ENCODE data around the gene ZC3H12D. TPM values are rescaled to one million over a fixed set of nuclear protein-coding genes. Genes with fewer than 3 reads are reported as not detected.

ZC3H12D gene
- polyA plus RNA-seq, 1 of the 3 experiments (the other 2 are of a cell fraction), result 0.03 TPM

DNA sequence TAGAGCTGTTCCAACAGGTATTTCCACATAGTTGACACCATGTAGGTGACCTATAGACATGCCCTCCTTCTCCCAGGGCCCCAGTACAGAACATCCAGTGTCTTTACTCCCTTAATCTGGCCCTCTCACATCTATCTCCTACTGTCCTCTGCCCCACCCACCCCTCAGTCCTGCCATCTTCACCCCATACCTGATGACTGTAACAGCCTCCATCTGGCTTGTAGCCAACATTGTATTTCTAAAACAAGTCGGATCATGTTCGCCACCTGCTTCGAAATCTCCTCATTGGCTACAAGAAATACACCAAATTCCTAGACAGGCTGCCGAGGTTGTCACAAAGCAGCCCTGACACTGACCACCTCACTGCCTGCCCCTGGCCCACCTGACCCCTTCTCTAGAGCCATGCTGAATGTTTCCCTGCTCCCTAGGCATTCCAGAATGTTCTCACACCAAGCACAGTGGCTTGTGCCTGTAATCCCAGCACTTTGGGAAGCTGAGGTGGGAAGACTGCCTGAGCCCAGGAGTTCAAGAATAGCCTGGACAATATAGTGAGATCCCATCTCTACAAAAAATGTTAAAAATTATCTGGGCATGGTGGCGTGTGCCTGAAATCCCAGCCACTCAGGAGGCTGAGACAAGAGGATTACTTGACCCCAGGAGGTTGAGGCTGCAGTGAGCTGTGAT is 6.0 kb downstream of the ZC3H12D start:
- no peak for DNase-seq
- no peaks in the 10 kb centered on the region for H3K27me3 ChIP-seq (ENCODE audit: insufficient read depth)
- CTCF ChIA-PET, result interaction anchor here (1.8 kb wide), 1 partner anchor 47 kb away, joined by 4 read pairs; no protein-coding TSS in a partner anchor
- TF ChIP-seq EZH2phosphoT487 (IDR thresholded peaks at IDR 0.05; ENCODE audit: borderline replicate concordance, low read depth), result no peak
- no peaks in the 10 kb centered on the region for H3K9me3 ChIP-seq
- no peak overlapping the region for H2AFZ ChIP-seq (ENCODE audit: low read depth)
- no peak overlapping the region for H3K9ac ChIP-seq
- H3K27ac ChIP-seq (ENCODE audit: low read depth in 2 of 2, low read length in 1 of 2), result no peak overlapping the region
- WGBS (ENCODE audit: low lambda C conversion rate), result 90% methylated on average over 5 of the region's 5 CpGs
- H4K20me1 ChIP-seq (ENCODE audit: insufficient read depth), result no peaks in the 10 kb centered on the region
- H3K9me2 ChIP-seq, result no peaks in the 10 kb centered on the region
- no peaks in the 10 kb centered on the region for H3F3A ChIP-seq (replicated peaks; ENCODE audit: insufficient read depth)
- no peak overlapping the region for H3K4me3 ChIP-seq (ENCODE audit: low read depth in 2 of 2, low read length in 1 of 2)
- POLR2A ChIA-PET, result no interaction called here
- no peaks in the 10 kb centered on the region; a peak in 1 of 4 replicates for H3K4me1 ChIP-seq (ENCODE audit: control insufficient read depth in 1 of 2, insufficient read depth in 2 of 2, low read depth in 1 of 2, low read length in 1 of 2)
- H3K79me2 ChIP-seq (ENCODE audit: insufficient read depth), result no peaks in the 10 kb centered on the region
- H3K4me2 ChIP-seq, result no peak overlapping the region
- no peaks in the 10 kb centered on the region for H3K36me3 ChIP-seq (replicated peaks in 1 of 2; ENCODE audit: control insufficient read depth in 1 of 2, insufficient read depth in 2 of 2, low read length in 1 of 2)

DNA sequence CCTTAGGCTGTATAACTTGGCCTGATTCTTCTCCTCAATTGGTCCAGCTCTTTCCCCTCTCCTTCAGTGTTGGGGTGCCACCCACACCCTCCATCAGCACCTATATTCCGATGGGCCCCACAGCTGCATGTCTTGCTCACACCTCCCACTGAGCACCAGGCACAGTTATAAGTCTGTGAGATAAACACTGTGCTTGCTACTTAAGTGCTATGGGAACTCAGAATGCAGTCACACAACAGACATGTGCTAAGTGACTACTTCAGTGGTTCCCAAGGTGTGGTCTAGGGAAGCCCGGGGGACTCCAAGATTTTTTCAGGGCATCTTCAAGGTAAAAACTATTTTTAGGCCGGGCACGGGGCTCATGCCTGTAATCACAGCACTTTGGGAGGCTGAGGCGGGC is 7.3 kb downstream of the ZC3H12D start:
- Histone ChIP-seq H3K4me2 (no peak overlapping the region), H3K79me2 (ENCODE audit: insufficient read depth) (no peaks in the 10 kb centered on the region), H3K27me3 (ENCODE audit: insufficient read depth) (no peaks in the 10 kb centered on the region), H3K4me1 (ENCODE audit: control insufficient read depth in 1 of 2, insufficient read depth in 2 of 2, low read depth in 1 of 2, low read length in 1 of 2) (no peaks in the 10 kb centered on the region; a peak in 1 of 4 replicates), H3K27ac (ENCODE audit: low read depth in 2 of 2, low read length in 1 of 2) (no peak overlapping the region), H2AFZ (ENCODE audit: low read depth) (no peak overlapping the region), H3K9ac (no peak overlapping the region), H3K36me3 (replicated peaks in 1 of 2; ENCODE audit: control insufficient read depth in 1 of 2, insufficient read depth in 2 of 2, low read length in 1 of 2) (no peaks in the 10 kb centered on the region), H3K4me3 (ENCODE audit: low read depth in 2 of 2, low read length in 1 of 2) (no peak overlapping the region), H3K9me2 (no peaks in the 10 kb centered on the region), H4K20me1 (ENCODE audit: insufficient read depth) (no peaks in the 10 kb centered on the region), H3K9me3 (no peaks in the 10 kb centered on the region), H3F3A (replicated peaks; ENCODE audit: insufficient read depth) (no peaks in the 10 kb centered on the region)
- no peak for TF ChIP-seq RXRA (IDR thresholded peaks at IDR 0.05; ENCODE audit: borderline replicate concordance, low read depth)
- TF ChIP-seq, protein P1, sequence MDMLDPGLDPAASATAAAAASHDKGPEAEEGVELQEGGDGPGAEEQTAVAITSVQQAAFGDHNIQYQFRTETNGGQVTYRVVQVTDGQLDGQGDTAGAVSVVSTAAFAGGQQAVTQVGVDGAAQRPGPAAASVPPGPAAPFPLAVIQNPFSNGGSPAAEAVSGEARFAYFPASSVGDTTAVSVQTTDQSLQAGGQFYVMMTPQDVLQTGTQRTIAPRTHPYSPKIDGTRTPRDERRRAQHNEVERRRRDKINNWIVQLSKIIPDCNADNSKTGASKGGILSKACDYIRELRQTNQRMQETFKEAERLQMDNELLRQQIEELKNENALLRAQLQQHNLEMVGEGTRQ (IDR thresholded peaks at IDR 0.05; ENCODE audit: borderline replicate concordance, low read depth, low read length), result no peak
- TF ChIP-seq MEF2A (IDR thresholded peaks at IDR 0.05; ENCODE audit: borderline replicate concordance, low read depth), result no peak
- TF ChIP-seq NFIC (IDR thresholded peaks at IDR 0.05; ENCODE audit: borderline replicate concordance), result no peak
- TF ChIP-seq EP300 (IDR thresholded peaks at IDR 0.05; ENCODE audit: borderline replicate concordance in 1 of 2, low read depth in 1 of 2, low read length in 1 of 2), result no peak
- TF ChIP-seq, protein P2, sequence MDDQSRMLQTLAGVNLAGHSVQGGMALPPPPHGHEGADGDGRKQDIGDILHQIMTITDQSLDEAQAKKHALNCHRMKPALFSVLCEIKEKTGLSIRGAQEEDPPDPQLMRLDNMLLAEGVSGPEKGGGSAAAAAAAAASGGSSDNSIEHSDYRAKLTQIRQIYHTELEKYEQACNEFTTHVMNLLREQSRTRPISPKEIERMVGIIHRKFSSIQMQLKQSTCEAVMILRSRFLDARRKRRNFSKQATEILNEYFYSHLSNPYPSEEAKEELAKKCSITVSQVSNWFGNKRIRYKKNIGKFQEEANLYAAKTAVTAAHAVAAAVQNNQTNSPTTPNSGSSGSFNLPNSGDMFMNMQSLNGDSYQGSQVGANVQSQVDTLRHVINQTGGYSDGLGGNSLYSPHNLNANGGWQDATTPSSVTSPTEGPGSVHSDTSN (IDR thresholded peaks at IDR 0.05), result no peak
- no peak for TF ChIP-seq FOSL2 (IDR thresholded peaks at IDR 0.05; ENCODE audit: borderline replicate concordance, low read depth)
- no peak for TF ChIP-seq JUND (IDR thresholded peaks at IDR 0.05)
- TF ChIP-seq GABPA (IDR thresholded peaks at IDR 0.05; ENCODE audit: low read depth), result no peak
- TF ChIP-seq, protein P3, sequence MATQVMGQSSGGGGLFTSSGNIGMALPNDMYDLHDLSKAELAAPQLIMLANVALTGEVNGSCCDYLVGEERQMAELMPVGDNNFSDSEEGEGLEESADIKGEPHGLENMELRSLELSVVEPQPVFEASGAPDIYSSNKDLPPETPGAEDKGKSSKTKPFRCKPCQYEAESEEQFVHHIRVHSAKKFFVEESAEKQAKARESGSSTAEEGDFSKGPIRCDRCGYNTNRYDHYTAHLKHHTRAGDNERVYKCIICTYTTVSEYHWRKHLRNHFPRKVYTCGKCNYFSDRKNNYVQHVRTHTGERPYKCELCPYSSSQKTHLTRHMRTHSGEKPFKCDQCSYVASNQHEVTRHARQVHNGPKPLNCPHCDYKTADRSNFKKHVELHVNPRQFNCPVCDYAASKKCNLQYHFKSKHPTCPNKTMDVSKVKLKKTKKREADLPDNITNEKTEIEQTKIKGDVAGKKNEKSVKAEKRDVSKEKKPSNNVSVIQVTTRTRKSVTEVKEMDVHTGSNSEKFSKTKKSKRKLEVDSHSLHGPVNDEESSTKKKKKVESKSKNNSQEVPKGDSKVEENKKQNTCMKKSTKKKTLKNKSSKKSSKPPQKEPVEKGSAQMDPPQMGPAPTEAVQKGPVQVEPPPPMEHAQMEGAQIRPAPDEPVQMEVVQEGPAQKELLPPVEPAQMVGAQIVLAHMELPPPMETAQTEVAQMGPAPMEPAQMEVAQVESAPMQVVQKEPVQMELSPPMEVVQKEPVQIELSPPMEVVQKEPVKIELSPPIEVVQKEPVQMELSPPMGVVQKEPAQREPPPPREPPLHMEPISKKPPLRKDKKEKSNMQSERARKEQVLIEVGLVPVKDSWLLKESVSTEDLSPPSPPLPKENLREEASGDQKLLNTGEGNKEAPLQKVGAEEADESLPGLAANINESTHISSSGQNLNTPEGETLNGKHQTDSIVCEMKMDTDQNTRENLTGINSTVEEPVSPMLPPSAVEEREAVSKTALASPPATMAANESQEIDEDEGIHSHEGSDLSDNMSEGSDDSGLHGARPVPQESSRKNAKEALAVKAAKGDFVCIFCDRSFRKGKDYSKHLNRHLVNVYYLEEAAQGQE (IDR thresholded peaks at IDR 0.05; ENCODE audit: low read depth, low read length), result no peak
- no peak for TF ChIP-seq MXI1 (IDR thresholded peaks at IDR 0.05; ENCODE audit: low read depth, low read length)
- TF ChIP-seq FOXJ3 (CRISPR knock-in tag; IDR thresholded peaks at IDR 0.05), result no peak
- TF ChIP-seq RCOR1 (IDR thresholded peaks at IDR 0.05; ENCODE audit: low read length), result no peak
- no peak for TF ChIP-seq RFX5 (IDR thresholded peaks at IDR 0.05; ENCODE audit: low read length)
- TF ChIP-seq, protein P4, sequence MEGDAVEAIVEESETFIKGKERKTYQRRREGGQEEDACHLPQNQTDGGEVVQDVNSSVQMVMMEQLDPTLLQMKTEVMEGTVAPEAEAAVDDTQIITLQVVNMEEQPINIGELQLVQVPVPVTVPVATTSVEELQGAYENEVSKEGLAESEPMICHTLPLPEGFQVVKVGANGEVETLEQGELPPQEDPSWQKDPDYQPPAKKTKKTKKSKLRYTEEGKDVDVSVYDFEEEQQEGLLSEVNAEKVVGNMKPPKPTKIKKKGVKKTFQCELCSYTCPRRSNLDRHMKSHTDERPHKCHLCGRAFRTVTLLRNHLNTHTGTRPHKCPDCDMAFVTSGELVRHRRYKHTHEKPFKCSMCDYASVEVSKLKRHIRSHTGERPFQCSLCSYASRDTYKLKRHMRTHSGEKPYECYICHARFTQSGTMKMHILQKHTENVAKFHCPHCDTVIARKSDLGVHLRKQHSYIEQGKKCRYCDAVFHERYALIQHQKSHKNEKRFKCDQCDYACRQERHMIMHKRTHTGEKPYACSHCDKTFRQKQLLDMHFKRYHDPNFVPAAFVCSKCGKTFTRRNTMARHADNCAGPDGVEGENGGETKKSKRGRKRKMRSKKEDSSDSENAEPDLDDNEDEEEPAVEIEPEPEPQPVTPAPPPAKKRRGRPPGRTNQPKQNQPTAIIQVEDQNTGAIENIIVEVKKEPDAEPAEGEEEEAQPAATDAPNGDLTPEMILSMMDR (IDR thresholded peaks at IDR 0.05), result no peak
- no peak for TF ChIP-seq CHD2 (IDR thresholded peaks at IDR 0.05; ENCODE audit: low read length, partially characterized antibody)
- TF ChIP-seq GATA2 (CRISPR knock-in tag; IDR thresholded peaks at IDR 0.05), result no peak
- ChIA-PET CTCF (no interaction called here), POLR2A (no interaction called here)
- 92% methylated on average over 5 of the region's 5 CpGs for WGBS (ENCODE audit: low lambda C conversion rate)
- DNase-seq, result no peak
